Suprapubic skin (tissue), 4 donors: ENCODE measurements around the gene DPYD.

Experiments used
- CTCF ChIP-seq, 2 donors: fragments of 200-600 bp in 1 of 2; fragments of 450-650 bp in 1 of 2; sonication (generic) in 1 of 2; IDR thresholded peaks; one replicate each; pipeline ENCODE4 v1.5.1; 2016 to 2019; ENCODE audit warnings: antibody characterized with exemption in 2 of 2, mild to moderate bottlenecking in 1 of 2, moderate library complexity in 1 of 2
- EP300 ChIP-seq: sonication (generic); formaldehyde crosslinking; IDR thresholded peaks from one replicate; pipeline ENCODE4 v1.6.1; 2017; ENCODE audit warnings: antibody characterized with exemption
- POLR2A ChIP-seq, 2 donors: fragments of 450-650 bp; IDR thresholded peaks; one replicate each; pipeline ENCODE4 v1.6.1; 2017; ENCODE audit warnings: antibody characterized with exemption in 2 of 2, mild to moderate bottlenecking in 2 of 2, moderate library complexity in 2 of 2
- POLR2AphosphoS5 ChIP-seq, 3 donors: sonication (generic); formaldehyde crosslinking; IDR thresholded peaks; one replicate each; pipeline ENCODE4 v1.6.1; 2017; ENCODE audit warnings: antibody characterized with exemption in 3 of 3

GRCh38 chr1:97482022-97482421 lies 438.8 kb downstream of the DPYD start:
- TF ChIP-seq POLR2A (IDR thresholded peaks at IDR 0.05) (no peak), CTCF (IDR thresholded peaks at IDR 0.05) (no peak), EP300 (no peak), POLR2AphosphoS5 (IDR thresholded peaks at IDR 0.05) (no peak)
